IPS-18a (cell line): Measurements from ENCODE around the gene PLXNA2.

Experiments
- H3K27ac ChIP-seq: one replicate; pipeline ENCODE4 v1.5.1; 2013; ENCODE audit warnings: low read length
- H3K27me3 ChIP-seq: one replicate; pipeline ENCODE4 v1.6.1; 2013; ENCODE audit warnings: mild to moderate bottlenecking, low read length; ENCODE audit not compliant: control insufficient read depth, insufficient read depth
- H3K36me3 ChIP-seq: one replicate; pipeline ENCODE4 v1.6.1; 2013; ENCODE audit warnings: low read depth, low read length; ENCODE audit not compliant: control insufficient read depth
- H3K4me1 ChIP-seq: one replicate; pipeline ENCODE4 v1.6.1; 2013; ENCODE audit warnings: low read depth, low read length; ENCODE audit not compliant: control insufficient read depth
- H3K4me3 ChIP-seq: one replicate; pipeline ENCODE4 v1.5.1; 2013; ENCODE audit warnings: low read length
- H3K9ac ChIP-seq: one replicate; pipeline ENCODE4 v1.6.1; 2013; ENCODE audit warnings: mild to moderate bottlenecking, low read length, moderate library complexity
- H3K9me3 ChIP-seq: one replicate; pipeline ENCODE4 v1.6.1; 2013; ENCODE audit warnings: low read depth, low read length; ENCODE audit not compliant: control insufficient read depth

Gene PLXNA2

GRCh38 chr1:208161656-208162375, 82.4 kb downstream of the PLXNA2 start:
- Histone ChIP-seq H3K36me3 (no peaks in the 10 kb centered on the region), H3K27ac (no peak overlapping the region), H3K27me3 (no peaks in the 10 kb centered on the region), H3K4me3 (no peak overlapping the region), H3K9ac (no peak overlapping the region), H3K9me3 (no peaks in the 10 kb centered on the region), H3K4me1 (peaks cover 42% of the 10 kb centered on the region)

GRCh38 chr1:208161005-208161404, 83.2 kb downstream of the PLXNA2 start:
- no peaks in the 10 kb centered on the region for H3K9me3 ChIP-seq
- H3K27me3 ChIP-seq, result no peaks in the 10 kb centered on the region
- no peaks in the 10 kb centered on the region for H3K36me3 ChIP-seq
- peaks cover 35% of the 10 kb centered on the region for H3K4me1 ChIP-seq
- H3K4me3 ChIP-seq, result no peak overlapping the region
- H3K27ac ChIP-seq, result no peak overlapping the region
- no peak overlapping the region for H3K9ac ChIP-seq

- Histone ChIP-seq H3K4me3 (no peak overlapping the region), H3K4me1 (peaks cover 35% of the 10 kb centered on the region), H3K27ac (no peak overlapping the region), H3K9me3 (no peaks in the 10 kb centered on the region), H3K27me3 (no peaks in the 10 kb centered on the region), H3K36me3 (no peaks in the 10 kb centered on the region), H3K9ac (no peak overlapping the region)
Observed at GRCh38 chr1:208160259-208160819, 83.8 kb downstream of the PLXNA2 start.

- Histone ChIP-seq H3K9ac (no peak overlapping the region), H3K27me3 (no peaks in the 10 kb centered on the region), H3K4me1 (peaks cover 35% of the 10 kb centered on the region), H3K4me3 (no peak overlapping the region), H3K9me3 (no peaks in the 10 kb centered on the region), H3K36me3 (no peaks in the 10 kb centered on the region), H3K27ac (no peak overlapping the region)
Observed at GRCh38 chr1:208159555-208160258, 84.5 kb downstream of the PLXNA2 start.

- Histone ChIP-seq H3K36me3 (no peaks in the 10 kb centered on the region), H3K27ac (no peak overlapping the region), H3K27me3 (no peaks in the 10 kb centered on the region), H3K9me3 (no peaks in the 10 kb centered on the region), H3K4me1 (peaks cover 35% of the 10 kb centered on the region), H3K4me3 (no peak overlapping the region), H3K9ac (no peak overlapping the region)
Observed at GRCh38 chr1:208158640-208159554, 85.3 kb downstream of the PLXNA2 start.

GRCh38 chr1:208157769-208158168, 86.4 kb downstream of the PLXNA2 start:
- H3K36me3 ChIP-seq, result no peaks in the 10 kb centered on the region
- no peak overlapping the region for H3K4me3 ChIP-seq
- H3K9me3 ChIP-seq, result no peaks in the 10 kb centered on the region
- no peak overlapping the region for H3K9ac ChIP-seq
- H3K27ac ChIP-seq, result no peak overlapping the region
- H3K27me3 ChIP-seq, result no peaks in the 10 kb centered on the region
- peaks cover 35% of the 10 kb centered on the region for H3K4me1 ChIP-seq

GRCh38 chr1:208156741-208157140, 87.4 kb downstream of the PLXNA2 start:
- Histone ChIP-seq H3K4me1 (peaks cover 31% of the 10 kb centered on the region), H3K27ac (no peak overlapping the region), H3K36me3 (no peaks in the 10 kb centered on the region), H3K9me3 (no peaks in the 10 kb centered on the region), H3K4me3 (no peak overlapping the region), H3K9ac (no peak overlapping the region), H3K27me3 (no peaks in the 10 kb centered on the region)

GRCh38 chr1:208156310-208156709, 87.9 kb downstream of the PLXNA2 start:
- Histone ChIP-seq H3K9ac (no peak overlapping the region), H3K4me1 (peaks cover 26% of the 10 kb centered on the region), H3K9me3 (no peaks in the 10 kb centered on the region), H3K4me3 (no peak overlapping the region), H3K27ac (no peak overlapping the region), H3K27me3 (no peaks in the 10 kb centered on the region), H3K36me3 (no peaks in the 10 kb centered on the region)

GRCh38 chr1:208154679-208155642, 89.2 kb downstream of the PLXNA2 start:
- no peak overlapping the region for H3K9ac ChIP-seq
- H3K27ac ChIP-seq, result no peak overlapping the region
- peaks cover 23% of the 10 kb centered on the region for H3K4me1 ChIP-seq
- no peak overlapping the region for H3K4me3 ChIP-seq
- no peaks in the 10 kb centered on the region for H3K9me3 ChIP-seq
- H3K27me3 ChIP-seq, result no peaks in the 10 kb centered on the region
- H3K36me3 ChIP-seq, result no peaks in the 10 kb centered on the region

- H3K27ac ChIP-seq, result no peak overlapping the region
- H3K9ac ChIP-seq, result no peak overlapping the region
- H3K27me3 ChIP-seq, result no peaks in the 10 kb centered on the region
- no peaks in the 10 kb centered on the region for H3K9me3 ChIP-seq
- no peaks in the 10 kb centered on the region for H3K36me3 ChIP-seq
- H3K4me3 ChIP-seq, result no peak overlapping the region
- peaks cover 18% of the 10 kb centered on the region for H3K4me1 ChIP-seq
Observed at GRCh38 chr1:208154040-208154439, 90.1 kb downstream of the PLXNA2 start.
